ENCODE measurements around the gene MED25.

DNA sequence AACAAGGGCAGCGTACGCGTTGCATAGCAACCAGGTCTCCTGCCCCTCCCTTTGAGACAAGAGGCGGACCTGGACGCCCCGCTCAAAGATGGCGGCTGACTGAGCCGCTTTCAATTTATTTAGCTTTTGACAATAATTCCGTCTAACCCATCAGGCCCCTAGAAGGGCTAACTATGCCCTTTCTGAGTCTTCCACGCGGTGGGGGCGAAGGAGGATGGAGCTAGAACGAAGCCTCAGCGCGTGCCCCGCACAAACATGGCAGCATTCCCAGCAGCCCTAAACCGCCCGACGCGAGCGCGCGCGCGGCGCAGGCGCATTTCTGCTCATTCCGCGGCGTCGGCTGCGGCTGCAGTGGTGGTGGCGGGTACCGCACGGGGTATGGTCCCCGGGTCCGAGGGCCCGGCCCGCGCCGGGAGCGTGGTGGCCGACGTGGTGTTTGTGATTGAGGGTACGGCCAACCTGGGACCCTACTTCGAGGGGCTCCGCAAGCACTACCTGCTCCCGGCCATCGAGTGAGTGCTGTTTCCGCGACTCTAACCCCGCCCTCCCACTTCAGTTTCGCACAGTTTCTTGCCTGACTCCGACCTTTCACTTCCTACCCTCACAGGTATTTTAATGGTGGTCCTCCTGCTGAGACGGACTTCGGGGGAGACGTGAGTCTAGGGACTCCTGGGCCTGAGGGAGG, at the start of gene MED25:
- TF ChIP-seq, protein P1, sequence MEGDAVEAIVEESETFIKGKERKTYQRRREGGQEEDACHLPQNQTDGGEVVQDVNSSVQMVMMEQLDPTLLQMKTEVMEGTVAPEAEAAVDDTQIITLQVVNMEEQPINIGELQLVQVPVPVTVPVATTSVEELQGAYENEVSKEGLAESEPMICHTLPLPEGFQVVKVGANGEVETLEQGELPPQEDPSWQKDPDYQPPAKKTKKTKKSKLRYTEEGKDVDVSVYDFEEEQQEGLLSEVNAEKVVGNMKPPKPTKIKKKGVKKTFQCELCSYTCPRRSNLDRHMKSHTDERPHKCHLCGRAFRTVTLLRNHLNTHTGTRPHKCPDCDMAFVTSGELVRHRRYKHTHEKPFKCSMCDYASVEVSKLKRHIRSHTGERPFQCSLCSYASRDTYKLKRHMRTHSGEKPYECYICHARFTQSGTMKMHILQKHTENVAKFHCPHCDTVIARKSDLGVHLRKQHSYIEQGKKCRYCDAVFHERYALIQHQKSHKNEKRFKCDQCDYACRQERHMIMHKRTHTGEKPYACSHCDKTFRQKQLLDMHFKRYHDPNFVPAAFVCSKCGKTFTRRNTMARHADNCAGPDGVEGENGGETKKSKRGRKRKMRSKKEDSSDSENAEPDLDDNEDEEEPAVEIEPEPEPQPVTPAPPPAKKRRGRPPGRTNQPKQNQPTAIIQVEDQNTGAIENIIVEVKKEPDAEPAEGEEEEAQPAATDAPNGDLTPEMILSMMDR (IDR thresholded peaks at IDR 0.05): peak in 5 of 6 experiments; percentile 33 to 65 (median 55)
- TF ChIP-seq POLR2A (IDR thresholded peaks at IDR 0.05): peak in 3 of 4 donors; percentile 40 to 86 (median 59)
